GM12873 (cell line): ENCODE results near the gene EIF6.

ENCODE experiments used
- CTCF ChIP-seq: IDR thresholded peaks from 2 replicates; pipeline ENCODE4 v1.5.1; 2012; ENCODE audit warnings: low read depth, mild to moderate bottlenecking, moderate library complexity, low read length, control low read depth; ENCODE audit not compliant: insufficient read depth; ENCODE audit errors: missing control alignments

Gene EIF6

GRCh38 chr20:35240083-35240810 lies 44.3 kb downstream of the EIF6 start:
- no peak for TF ChIP-seq CTCF

DNA sequence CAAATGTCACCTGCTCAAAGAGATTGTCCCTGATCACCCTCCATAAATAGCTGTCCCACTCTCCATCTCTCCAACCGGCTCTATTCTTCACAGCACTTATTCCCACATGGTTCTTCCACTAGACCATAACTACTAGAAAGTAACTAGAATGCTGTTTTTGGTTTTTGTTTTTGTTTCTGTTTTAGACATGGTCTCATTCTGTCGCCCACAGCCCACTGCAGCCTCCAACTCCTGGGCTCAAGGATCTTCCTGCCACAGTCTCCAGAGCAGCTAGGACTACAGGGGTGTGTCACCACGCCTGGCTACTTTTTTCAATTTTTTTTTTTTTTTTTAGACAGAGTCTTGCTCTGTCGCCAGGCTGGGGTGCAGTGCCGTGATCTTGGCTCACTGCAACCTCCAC lies 45.8 kb downstream of the EIF6 start:
- TF ChIP-seq CTCF, result no peak

DNA sequence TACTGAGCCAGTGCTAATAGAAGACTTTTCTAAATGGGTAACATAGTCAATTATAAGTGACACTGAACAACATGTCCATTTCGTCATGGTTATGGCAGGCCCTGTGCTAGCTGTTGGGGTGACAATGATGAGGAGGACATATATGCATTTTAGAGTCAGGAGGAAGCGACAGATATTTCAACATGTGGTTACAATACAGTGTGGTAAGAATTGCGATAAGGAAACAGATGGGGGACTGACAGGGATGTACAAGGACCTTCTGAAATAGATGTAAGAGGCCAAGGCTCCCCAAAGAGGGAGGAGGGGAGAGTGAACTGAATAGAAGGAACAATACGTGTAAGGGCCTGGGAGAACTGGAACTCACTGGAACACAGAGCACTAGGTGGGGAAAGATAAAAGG lies 46.4 kb downstream of the EIF6 start:
- TF ChIP-seq CTCF, result no peak

GRCh38 chr20:35237486-35237885 lies 47.1 kb downstream of the EIF6 start:
- no peak for TF ChIP-seq CTCF

GRCh38 chr20:35235881-35236280 lies 48.7 kb downstream of the EIF6 start:
- TF ChIP-seq CTCF, result no peak

DNA sequence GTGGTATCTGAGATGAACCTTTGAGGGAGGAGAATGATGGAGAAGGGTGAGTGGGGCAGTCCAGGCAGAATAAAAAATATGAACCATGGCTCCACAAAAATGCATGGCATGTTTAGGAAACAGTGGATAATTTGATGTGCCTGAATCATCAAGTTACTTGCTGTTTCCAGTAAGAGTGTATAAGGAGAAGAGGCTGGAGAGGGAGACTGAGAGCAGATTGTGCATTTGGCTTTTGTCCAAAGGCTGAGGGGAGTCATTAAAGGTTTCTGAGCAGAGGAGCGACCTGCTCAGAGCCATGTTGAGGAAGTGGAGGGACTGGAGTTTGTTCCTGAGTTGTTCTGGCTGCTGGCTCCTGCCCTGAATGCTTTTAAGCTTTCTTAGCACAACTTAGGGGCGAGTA lies 52.0 kb downstream of the EIF6 start:
- TF ChIP-seq CTCF, result no peak
